Activated CD8-positive, alpha-beta memory T cell treated with anti-CD3 and anti-CD28 coated beads, Interleukin-2, amount 50 U/mL, for 48 hours (primary cell): ENCODE measurements around the gene WDR59.
"Not testable (repeated sequence)": the region's sequence is repeated elsewhere in the genome, so short reads cannot be mapped to it uniquely, and the experiment has no call there.

Source experiments
- DNase-seq: peaks from one replicate; pipeline ENCODE4 v3.0.0-alpha.2; 2020

The WDR59 gene, protein sequence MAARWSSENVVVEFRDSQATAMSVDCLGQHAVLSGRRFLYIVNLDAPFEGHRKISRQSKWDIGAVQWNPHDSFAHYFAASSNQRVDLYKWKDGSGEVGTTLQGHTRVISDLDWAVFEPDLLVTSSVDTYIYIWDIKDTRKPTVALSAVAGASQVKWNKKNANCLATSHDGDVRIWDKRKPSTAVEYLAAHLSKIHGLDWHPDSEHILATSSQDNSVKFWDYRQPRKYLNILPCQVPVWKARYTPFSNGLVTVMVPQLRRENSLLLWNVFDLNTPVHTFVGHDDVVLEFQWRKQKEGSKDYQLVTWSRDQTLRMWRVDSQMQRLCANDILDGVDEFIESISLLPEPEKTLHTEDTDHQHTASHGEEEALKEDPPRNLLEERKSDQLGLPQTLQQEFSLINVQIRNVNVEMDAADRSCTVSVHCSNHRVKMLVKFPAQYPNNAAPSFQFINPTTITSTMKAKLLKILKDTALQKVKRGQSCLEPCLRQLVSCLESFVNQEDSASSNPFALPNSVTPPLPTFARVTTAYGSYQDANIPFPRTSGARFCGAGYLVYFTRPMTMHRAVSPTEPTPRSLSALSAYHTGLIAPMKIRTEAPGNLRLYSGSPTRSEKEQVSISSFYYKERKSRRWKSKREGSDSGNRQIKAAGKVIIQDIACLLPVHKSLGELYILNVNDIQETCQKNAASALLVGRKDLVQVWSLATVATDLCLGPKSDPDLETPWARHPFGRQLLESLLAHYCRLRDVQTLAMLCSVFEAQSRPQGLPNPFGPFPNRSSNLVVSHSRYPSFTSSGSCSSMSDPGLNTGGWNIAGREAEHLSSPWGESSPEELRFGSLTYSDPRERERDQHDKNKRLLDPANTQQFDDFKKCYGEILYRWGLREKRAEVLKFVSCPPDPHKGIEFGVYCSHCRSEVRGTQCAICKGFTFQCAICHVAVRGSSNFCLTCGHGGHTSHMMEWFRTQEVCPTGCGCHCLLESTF

DNA sequence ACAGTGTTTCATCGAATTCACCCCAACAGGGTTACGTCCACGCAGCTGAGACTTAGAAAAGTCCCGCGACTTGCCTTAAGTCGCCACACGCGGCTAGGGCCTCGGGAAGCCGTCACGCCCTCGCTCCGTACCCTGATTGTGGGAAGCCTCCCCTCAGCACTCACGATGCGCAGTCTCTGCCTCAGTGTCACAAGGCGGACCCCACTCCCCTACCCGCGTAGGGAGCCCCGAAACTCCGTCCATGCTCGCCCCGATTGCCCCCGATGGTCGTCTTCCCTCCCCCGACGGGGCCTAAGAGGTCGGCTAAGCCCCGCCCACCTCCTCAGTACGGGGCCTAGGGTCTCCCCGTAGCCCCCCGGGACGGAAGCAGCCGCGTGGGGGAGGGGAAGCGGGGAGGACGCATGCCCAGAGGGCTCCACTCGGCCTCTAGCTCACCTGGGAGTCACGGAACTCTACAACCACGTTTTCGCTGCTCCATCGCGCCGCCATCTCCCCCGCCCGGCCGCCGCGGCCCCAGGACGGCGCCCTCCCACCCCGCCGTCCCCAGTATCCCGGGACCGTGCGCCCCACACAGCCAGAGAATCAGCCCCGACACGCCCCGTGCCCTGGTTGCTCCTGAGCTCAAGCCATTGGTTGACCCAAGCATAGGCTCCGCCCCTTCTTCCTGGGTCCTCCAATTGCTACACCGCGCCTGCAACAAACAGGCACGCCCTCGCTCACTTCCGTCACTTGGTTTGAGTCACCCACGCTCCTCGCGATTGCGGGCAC, at the start of gene WDR59:
TSS of gene WDR59 (minus strand) at position 595 of the 768 bp plus-strand sequence. CDS start at position 489, 106 bp downstream.
- peak; percentile 96 for DNase-seq

DNA sequence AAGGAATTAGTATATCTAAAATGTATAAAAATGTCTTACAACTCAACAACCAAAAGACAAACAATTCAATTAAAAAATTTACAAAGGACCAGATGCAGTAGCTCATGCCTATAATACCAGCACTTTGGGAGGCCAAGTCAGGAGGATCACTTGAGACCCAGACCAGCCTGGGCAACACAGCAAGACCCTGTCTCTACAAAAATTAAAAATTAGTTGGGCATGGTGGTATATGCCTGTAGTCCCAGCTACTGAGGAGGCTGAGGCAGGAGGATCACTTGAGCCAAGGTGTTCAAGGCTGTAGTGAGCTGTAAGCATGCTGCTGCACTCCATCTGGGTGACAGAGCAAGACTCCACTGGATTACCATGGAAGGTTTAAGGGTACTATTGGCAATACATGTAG, 47.7 kb upstream of the WDR59 start:
- DNase-seq = no peak

DNA sequence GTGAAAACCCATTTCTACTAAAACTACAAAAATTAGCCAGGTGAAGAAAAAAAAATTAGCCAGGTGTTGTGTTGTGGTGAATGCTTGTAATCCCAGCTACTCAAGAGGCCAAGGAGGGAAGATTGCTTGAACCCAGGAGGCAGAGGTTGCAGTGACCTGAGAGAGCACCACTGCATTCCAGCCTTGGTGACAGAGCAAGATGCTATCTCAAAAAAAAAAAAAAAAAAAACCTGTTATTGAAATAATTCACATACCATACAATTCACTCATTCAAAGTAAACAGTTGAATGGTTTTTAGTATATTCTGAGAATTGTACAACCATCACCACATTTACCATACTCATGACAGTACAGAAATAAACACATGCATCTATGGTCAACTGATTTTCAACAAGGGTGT, 44.9 kb upstream of the WDR59 start:
- DNase-seq = no peak

DNA sequence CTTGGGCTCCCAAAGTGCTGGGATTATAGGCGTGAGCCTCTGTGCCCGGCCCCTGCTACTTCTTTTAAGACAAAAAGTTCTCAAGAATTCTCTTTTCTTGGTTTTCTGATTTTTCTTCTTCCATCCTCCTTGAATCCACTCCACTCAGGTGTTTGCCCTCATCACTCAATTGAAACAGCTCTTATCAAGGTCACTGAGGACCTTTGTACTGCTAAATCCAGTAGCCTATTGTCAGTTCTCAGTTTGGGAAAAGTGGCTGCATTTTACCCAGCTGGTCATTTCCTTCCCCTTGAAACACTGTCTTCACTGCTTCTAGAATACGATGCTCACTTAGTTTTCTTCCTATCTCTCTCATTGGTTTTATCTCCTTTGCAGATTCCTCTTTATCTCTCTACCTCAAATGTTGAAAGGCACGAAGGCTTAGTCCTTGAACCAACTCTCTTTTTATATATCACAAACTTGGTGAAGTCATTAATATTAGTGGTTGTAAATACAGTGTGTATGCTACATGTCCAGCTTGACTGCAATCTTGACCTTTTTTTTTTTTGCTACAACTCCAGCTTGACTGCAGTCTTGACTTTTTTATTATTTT, 43.7 kb upstream of the WDR59 start:
- DNase-seq = no peak

DNA sequence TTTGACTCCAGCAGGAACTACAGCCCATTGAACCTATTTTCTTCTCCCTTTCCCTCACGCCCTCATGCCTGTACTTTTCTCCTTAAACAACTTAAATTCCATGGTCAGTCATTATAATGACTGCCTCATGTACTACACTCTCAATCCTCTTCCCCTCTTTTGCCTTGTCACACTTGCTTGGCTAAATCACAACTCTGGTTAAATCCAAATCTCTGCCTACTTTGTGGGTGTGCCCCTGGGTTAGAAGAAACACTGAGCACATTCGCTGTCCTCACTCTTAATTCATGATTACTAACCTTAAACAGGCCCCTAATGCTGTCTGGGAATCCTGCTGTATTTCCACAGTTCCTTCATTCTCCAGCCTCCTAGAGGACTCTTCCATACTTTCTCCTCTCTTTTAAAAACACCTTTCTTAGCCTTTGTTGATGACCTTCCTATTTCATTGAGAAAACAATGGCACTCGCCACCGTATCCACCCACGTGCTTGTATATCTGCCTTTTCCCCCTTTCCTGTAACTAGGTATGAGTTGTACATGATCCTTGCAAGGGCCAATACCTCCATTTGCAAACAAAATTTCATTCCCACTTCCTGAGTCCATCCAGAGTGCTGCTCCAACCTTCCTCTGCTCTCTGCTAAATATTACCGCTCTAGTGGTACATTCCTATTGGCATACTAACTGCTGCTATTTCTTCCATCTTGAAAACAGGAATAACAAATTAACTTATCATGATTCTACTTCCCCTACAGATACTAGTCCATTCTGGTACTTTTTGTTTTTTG, 42.8 kb upstream of the WDR59 start:
- DNase-seq = no peak

DNA sequence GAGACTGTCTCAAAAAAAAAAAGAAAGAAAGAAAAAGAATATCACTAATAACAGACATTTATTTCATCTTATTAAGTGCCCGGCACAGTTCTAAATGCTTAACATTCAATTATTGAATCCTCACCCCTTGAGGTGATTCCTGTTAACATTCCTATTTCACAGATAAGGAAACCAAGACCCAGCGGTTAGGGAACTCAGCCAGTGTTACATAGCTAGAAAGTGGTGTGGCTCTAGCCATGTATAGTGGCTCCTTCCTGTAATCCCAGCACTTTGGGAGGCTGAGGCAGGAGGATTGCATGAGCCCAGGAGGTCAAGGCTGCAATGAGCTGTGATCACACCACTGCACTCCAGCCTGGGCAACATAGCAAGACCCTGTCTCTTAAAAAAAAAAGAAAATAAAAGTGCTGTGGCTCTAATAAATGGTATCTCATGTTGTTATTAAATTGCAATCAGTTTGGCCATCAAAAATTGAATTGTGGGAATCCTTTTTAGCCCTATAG, 42.0 kb upstream of the WDR59 start:
- DNase-seq = no peak

DNA sequence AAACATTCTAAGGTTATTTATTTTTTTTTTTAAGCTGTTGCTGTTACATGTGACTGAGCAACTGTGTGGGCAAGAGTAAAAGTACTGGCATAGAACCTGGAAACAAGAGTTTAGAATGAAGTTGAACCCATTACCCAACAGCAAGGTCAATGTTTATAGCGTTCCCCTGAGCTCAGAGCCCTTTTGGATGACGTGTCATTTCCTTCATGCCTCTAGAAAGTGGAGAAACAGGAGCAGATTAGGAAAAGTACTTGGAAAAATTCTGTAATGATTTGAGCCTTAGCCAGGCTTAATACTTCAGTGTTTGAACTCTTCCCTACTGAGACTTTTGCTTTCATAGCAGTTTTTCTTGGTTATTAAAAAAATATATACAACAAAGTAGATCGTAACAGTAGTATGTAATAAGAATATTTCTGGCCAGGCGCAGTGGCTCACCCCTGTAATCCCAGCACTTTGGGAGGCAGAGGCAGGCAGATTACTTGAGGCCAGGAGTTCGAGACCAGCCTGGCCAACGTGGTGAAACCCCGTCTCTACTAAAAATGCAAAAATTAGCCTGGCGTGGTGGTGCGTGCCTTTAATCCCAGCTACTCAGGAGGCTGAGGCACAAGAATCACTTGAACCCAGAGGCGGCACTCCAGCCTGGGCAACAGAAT, 41.4 kb upstream of the WDR59 start:
- not testable (repeated sequence) for DNase-seq

DNA sequence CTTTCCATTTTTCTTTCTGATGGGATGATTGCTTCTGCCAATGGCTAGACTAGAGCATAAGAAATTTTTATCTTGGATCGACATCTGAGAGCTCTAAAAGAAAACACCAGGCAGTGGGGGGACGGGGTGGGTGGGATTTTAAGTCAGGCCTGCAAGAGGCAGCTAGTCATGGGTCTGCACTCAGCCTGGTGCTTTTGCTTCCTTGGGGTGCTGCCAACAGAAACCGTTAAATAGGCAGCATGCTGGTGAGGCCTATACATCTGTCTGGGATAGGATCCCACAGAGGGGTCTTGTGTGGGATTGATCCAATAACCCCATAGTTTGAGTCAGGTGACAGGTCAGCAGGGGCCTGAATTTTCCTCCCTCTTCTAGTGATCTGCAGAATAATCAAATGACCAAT, 40.8 kb upstream of the WDR59 start:
- DNase-seq = no peak

DNA sequence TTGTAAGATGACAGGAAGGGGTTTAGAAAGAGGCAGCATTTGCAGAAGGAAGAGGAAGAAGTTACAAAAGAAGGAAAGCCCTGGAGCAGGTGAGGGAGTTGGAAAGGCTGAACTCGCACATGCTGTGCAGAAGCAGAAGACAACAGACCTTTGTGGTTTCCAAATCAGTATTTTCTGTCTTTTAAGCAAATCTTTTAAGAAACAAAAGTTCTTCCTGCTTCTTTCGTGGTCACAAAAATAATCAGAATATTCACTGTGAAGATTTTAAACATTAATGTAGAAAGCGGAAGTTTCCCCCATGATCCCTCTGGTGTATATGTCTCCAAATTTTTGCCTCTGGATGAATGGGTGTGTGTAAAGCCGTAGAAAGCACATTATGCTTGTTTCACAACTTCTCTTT, 39.7 kb upstream of the WDR59 start:
- DNase-seq = no peak

DNA sequence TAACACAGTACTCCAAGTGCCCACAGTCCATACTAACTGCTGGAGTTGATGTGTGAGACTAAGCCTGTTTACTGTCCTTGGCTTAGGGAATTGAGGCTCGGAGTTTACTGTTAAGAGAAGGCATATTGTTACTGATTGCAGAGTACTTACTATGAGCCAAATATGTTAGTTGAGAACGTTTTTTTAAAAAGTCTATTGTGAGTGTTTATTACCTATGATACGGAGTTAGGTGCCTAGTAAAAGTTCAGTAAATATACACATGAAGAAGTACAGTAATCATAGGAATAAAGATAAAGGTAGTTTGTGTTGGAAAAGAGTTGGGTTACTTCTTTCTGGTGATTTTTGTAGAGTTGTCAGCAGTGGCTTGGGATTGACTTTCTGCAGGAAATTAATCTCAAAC, 39.3 kb upstream of the WDR59 start:
- no peak for DNase-seq

DNA sequence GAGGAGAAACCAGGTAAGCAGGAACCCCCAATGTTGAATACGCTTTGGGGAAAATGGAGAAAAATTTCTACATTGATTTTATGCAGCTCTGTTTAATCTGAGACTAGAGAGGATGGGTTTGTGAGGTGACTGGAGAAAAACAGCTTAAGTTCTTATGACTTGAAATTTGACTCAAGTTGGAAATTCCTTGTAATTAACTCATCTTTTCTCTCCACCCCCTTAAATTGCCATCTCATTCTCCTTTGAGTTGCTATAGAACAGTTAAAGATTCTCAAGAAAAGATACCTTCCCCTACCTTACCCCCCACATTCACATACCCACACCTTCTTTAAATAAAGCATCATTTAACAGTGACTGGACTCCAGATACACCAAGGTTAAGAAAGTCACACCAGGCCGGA, 38.1 kb upstream of the WDR59 start:
- no peak for DNase-seq

DNA sequence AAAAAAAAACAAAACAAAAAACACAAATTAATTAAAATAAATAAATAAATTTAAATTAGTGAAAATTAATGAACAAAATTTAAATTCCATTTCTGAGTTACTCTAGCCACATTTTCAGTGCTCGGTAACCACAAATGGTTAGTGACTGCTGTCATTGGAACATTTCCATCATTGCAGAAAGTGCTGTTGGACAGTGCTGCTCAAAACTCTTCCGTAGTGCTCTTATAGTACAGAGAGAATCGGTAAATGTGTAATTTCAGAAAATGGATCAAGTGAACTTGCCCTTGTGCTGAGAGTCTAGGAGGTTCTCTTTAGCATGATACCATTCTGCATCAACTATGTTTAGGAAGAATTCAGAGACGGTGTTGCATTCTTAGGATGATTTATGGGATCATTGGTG, 37.6 kb upstream of the WDR59 start:
- no peak for DNase-seq

DNA sequence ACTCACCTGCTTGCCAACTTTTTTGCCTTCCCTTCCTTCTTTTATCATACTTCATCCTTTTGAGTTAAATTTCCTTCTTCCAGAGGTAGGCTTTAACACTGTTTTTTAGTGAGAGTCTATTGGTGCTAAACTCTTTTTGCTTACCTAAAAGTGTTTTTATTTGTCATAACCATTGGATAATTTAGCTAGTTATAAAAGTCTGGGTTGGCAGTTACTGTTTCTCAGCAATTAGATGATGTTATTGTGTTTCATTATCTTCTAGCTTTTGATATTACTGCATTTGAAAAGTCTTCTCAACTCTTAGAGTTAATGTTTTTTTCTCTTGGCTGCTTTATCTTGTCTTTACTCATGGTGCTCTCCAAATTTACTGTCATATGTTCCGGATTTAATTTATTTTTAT, 36.5 kb upstream of the WDR59 start:
- DNase-seq = no peak

DNA sequence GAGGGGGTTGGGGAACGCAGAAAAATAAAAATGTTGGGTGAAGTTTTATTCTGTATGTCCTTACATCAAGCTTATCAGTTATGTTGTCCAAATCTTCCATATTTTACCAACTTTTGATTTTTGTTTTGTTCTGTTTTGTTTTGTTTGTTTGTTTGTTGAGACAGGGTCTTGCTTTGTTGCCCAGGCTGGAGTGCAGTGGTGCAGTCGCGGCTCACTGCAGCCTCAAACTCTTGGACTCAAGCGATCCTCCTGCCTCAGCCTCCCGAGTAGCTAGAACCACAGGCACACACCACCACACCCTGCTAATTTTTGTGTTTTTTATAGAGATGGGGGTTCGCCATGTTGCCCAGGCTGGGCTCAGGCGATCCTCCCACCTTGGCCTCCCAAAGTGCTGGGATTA, 34.7 kb upstream of the WDR59 start:
- DNase-seq = no peak

DNA sequence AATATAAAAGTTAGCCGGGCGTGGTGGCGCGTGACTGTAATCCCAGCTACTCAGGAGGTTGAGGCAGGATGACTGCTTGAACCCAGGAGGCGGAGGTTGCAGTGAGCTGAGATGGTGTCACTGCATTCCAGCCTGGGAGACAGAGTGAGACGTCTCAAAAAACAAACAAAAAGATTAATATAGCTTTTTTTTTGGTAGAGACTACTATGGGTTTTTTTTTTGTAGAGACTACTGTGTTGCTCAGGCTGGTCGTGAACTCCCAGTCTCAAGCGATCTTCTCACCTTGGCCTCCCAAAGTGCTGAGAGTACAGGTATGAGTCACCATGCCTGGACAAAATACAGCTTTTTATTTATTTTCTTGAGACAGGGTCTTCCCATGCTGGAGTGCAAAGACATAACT, 34.1 kb upstream of the WDR59 start:
- no peak for DNase-seq

DNA sequence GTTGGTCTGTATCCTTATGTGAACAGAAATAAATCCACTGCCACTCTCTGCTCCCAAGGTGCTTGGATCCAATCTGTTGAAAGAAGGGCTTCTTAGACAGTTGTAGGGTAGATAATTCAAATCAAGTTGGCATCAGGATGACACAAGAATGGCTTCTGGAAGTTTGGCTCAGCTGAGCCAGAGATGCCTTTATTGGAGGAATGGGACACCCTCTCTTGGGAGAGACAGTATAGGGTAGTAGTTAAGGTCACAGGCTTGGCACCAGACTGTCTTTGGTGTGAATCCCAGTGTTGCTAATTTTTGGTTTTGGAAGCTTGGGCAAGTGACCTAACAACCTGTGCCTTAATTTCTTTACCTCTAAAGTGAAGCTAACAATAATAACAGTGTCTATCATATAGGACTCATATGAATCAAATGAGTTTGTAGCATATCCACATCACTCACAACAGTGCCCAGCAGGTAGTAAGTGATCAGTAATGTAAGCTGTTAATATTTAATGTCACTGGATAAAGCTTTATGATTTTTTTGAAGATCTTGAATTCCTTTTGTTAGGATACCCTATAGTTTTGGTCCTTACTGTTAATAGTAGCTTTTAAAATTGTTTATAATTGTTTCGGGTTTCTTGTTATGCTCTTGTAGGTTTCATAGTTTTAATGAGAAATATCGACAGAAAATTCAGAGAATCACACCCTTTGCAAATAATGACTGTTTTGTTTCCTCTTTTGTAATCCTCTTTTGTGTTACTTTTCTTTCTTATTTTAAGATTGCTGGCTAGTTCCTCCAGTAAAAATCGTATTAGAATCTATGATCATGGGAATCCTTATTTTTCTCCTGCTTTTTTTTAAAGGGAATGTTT, 33.0 kb upstream of the WDR59 start:
- DNase-seq = no peak

DNA sequence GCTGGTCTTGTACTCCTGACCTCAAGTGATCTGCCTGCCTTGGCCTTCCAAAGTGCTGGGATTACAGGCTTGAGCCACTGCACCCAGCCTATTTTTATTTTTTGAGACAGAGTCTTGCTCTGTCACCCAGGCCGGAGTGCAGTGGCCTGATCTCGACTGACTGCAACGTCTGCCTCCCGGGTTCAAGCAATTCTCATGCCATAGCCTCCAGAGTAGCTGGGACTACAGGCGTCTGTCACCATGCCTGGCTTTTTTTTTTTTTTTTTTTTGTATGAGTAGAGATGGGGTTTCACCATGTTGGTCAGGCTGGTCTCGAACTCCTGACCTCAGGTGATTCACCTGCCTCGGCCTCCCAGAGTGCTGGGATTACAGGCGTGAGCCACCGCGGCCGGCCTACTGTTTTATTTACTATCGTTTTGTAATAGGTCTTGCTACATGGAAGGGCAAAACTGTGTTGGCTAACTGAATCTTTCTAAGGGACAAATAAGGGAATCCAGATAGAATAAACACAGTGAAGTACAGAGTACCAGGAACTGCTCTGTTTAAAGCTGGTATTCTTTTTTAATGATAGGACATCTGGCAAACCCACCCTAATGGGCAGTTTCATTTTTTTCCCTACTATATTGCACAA, 31.6 kb upstream of the WDR59 start:
- DNase-seq = not testable (repeated sequence)

DNA sequence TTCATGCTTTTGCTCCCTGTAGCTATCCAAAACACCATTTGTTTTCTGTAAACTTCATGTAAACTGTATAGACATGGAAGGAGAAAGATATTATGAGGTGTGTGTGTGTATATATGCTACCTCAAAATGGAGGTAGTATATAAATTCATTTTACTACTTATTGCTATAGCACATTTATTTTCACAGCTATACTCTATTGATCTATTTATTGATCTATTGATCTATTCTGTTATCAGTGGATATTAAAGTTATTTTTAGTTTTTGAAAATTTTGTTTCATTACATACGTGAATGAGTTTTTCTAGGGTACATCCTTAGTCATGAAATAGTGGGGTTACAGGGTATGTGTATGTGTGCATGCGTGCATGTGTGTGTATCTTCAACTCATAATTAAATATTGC, 29.4 kb upstream of the WDR59 start:
- DNase-seq = no peak

DNA sequence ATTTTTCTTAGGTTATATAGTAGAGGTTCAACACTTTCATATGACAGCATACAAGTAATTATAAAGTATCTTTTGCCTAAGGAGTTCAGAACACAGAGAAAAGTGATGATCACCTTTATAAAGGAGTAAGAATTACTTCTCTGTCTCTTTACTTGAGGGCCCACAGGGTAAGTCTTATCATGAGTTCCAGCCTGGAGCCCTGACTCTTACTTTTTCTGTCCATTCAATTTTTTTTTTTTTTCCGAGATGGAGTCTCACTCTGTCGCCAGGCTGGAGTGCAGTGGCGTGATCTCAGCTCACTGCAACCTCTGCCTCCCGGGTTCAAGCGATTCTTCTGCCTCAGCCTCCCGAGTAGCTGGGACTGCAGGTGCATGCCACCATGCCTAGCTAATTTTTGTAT, 28.2 kb upstream of the WDR59 start:
- DNase-seq = not testable (repeated sequence)
